Activated CD4-positive, alpha-beta T cell treated with anti-CD3 and anti-CD28 coated beads, Interleukin-2, Interleukin-6, amounts not matched to agents 100 ng/mL and 50 ng/mL, durations not matched to agents 16 hours and 8 hours (primary cell): ENCODE measurements around the gene KRTAP13-4.
A peak's percentile ranks its signal among the peaks of the same experiment; 100 is the strongest.

ENCODE experiments used
- DNase-seq: peaks from one replicate; pipeline ENCODE4 v3.0.0-alpha.2; 2020

The KRTAP13-4 gene

GRCh38 chr21:30430170-30430655 is at the start of gene KRTAP13-4:
KRTAP13-4 (plus strand) TSS chr21:30430220; CDS start chr21:30430276, 56 bp downstream.
- no peak for DNase-seq

- no peak for DNase-seq
Observed at GRCh38 chr21:30382201-30382600, 47.8 kb upstream of the KRTAP13-4 start.

- no peak for DNase-seq
Observed at GRCh38 chr21:30391492-30392025, 38.5 kb upstream of the KRTAP13-4 start.

- DNase-seq: no peak
Observed at GRCh38 chr21:30395731-30396130, 34.3 kb upstream of the KRTAP13-4 start, which contains the start of gene KRTAP13-1. KRTAP13-1 (plus strand) TSS chr21:30396031; CDS start chr21:30396087, 56 bp downstream.

- peak; percentile 50 for DNase-seq
Observed at GRCh38 chr21:30408782-30409494, 21.1 kb upstream of the KRTAP13-4 start.

- DNase-seq: no peak
Observed at GRCh38 chr21:30415993-30416392, 14.0 kb upstream of the KRTAP13-4 start.

GRCh38 chr21:30425826-30426225 is 4.2 kb upstream of the KRTAP13-4 start, which contains the start of gene KRTAP13-3:
KRTAP13-3 (minus strand) TSS chr21:30425926; CDS start chr21:30425912, 14 bp downstream.
- no peak for DNase-seq

- DNase-seq: no peak
Observed at GRCh38 chr21:30426731-30427130, 3.3 kb upstream of the KRTAP13-4 start.

GRCh38 chr21:30434033-30434631 is 4.1 kb downstream of the KRTAP13-4 start:
- DNase-seq: peak; percentile 54

- DNase-seq: no peak
Observed at GRCh38 chr21:30437010-30437565, 7.1 kb downstream of the KRTAP13-4 start.

GRCh38 chr21:30439975-30440374 is 10.0 kb downstream of the KRTAP13-4 start, which contains the start of gene KRTAP15-1:
KRTAP15-1 (plus strand) TSS chr21:30440275; CDS start chr21:30440328, 53 bp downstream.
- no peak for DNase-seq

- DNase-seq: no peak
Observed at GRCh38 chr21:30443226-30443625, 13.2 kb downstream of the KRTAP13-4 start.

GRCh38 chr21:30444204-30444603 is 14.2 kb downstream of the KRTAP13-4 start:
- no peak for DNase-seq

- no peak for DNase-seq
Observed at GRCh38 chr21:30447056-30447455, 17.0 kb downstream of the KRTAP13-4 start.

- no peak for DNase-seq
Observed at GRCh38 chr21:30448514-30448913, 18.5 kb downstream of the KRTAP13-4 start.

GRCh38 chr21:30463713-30464112 is 33.7 kb downstream of the KRTAP13-4 start:
- peak; percentile 1 for DNase-seq

- DNase-seq: no peak
Observed at GRCh38 chr21:30468900-30469714, 39.1 kb downstream of the KRTAP13-4 start.

- DNase-seq: no peak
Observed at GRCh38 chr21:30478004-30478403, 48.0 kb downstream of the KRTAP13-4 start.

- no peak for DNase-seq
Observed at GRCh38 chr21:30479259-30479658, 49.2 kb downstream of the KRTAP13-4 start.

- DNase-seq: no peak
Observed at GRCh38 chr21:30480145-30480544, 50.1 kb downstream of the KRTAP13-4 start, which contains the start of gene KRTAP19-1. KRTAP19-1 (minus strand) TSS chr21:30480367; CDS start chr21:30480317, 50 bp downstream.
